ENCODE results near the gene PKHD1. TPM values are rescaled to one million over a fixed set of nuclear protein-coding genes. Genes with fewer than 3 reads are reported as not detected.
"Not testable (repeated sequence)": the region's sequence is repeated elsewhere in the genome, so short reads cannot be mapped to it uniquely, and the experiment has no call there.

The PKHD1 gene
- polyA plus RNA-seq, 2 donors, result under 0.01 to 0.01 TPM

DNA sequence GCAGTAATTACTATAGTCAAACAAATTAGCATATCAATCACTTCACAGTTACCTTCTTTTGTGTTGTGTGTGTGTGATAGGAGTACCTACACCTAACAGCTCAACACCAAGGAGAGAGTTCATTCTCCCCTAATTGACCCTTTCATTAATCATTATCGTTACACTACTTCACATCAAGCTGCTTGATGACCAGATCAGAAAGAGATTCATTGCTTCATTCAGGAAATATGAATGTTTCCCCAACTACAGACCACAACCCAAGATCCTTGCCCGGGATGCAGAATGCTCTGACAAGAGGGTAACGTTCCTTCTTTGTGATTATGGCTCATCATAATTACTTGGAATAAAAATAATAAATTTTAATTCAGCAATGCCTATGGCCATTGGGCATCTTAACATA lies 132.7 kb downstream of the PKHD1 start:
- Histone ChIP-seq H3K4me3 (ENCODE audit: low read depth in 1 of 2, low read length in 2 of 2) (no peak overlapping the region), H3K27me3 (ENCODE audit: control insufficient read depth in 1 of 2, insufficient read depth in 2 of 2, low read length in 2 of 2) (no peaks in the 10 kb centered on the region), H3K9me3 (ENCODE audit: control insufficient read depth in 2 of 2, insufficient read depth in 1 of 2, low read depth in 1 of 2, low read length in 1 of 2) (no peaks in the 10 kb centered on the region), H3K27ac (ENCODE audit: low read depth in 2 of 2, low read length in 1 of 2) (no peak overlapping the region), H3K4me1 (ENCODE audit: control insufficient read depth in 2 of 2, insufficient read depth in 2 of 2, low read length in 1 of 2) (no peaks in the 10 kb centered on the region), H3K36me3 (ENCODE audit: control insufficient read depth in 2 of 2, insufficient read depth in 2 of 2, low read length in 1 of 2) (no peaks in the 10 kb centered on the region)
- WGBS, 2 donors, result 65 to 75% methylated on average over 3 of the region's 3 CpGs

DNA sequence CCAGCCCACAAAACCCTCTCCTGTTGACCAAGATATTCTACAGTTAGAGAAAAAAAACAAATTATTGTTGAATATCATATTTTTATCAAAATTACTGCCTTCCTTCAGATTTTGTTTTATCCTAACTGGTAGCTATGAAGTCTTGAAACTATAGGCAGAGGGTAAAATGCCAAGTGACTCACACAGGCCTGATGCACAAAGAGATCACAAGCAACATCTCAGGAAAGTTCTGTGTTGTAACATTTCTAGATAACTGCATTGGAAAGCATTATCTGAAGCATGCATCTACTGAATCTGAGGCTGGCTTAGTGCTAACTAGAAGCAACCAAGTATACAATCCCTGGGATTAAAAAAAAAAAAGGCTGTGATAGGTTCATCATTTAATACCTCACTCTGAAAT lies 134.2 kb downstream of the PKHD1 start:
- no peaks in the 10 kb centered on the region for H3K4me1 ChIP-seq (ENCODE audit: control insufficient read depth in 2 of 2, insufficient read depth in 2 of 2, low read length in 1 of 2)

DNA sequence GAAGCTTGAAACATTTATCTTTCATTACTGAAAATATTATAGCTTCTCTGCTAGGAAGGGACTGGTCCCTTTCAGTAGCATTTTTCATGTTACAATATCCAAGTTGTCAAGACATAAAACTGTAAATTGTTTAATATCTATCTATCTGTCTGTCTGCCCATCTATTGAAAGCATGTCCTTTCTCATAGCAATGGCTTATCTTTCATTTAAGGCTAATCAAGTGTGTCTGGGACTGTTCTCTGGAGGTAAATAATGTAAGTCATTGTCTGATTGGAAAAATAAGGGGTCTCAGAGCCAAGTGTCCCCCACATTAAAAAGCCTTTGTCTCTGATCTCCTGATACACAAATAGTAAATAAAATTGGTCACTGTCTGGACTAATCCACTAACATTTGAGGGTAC lies 135.5 kb downstream of the PKHD1 start:
- H3K27me3 ChIP-seq (ENCODE audit: control insufficient read depth in 1 of 2, insufficient read depth in 2 of 2, low read length in 2 of 2), result no peaks in the 10 kb centered on the region
- H3K4me1 ChIP-seq (ENCODE audit: control insufficient read depth in 2 of 2, insufficient read depth in 2 of 2, low read length in 1 of 2), result no peaks in the 10 kb centered on the region
- no peaks in the 10 kb centered on the region for H3K9me3 ChIP-seq (ENCODE audit: control insufficient read depth in 2 of 2, insufficient read depth in 1 of 2, low read depth in 1 of 2, low read length in 1 of 2)
- no peak overlapping the region for H3K4me3 ChIP-seq (ENCODE audit: low read depth in 1 of 2, low read length in 2 of 2)
- H3K27ac ChIP-seq (ENCODE audit: low read depth in 2 of 2, low read length in 1 of 2), result no peak overlapping the region
- no peaks in the 10 kb centered on the region for H3K36me3 ChIP-seq (ENCODE audit: control insufficient read depth in 2 of 2, insufficient read depth in 2 of 2, low read length in 1 of 2)

More for the DNA sequence above, 134.2 kb downstream of the PKHD1 start:
- H3K36me3 ChIP-seq (ENCODE audit: control insufficient read depth in 2 of 2, insufficient read depth in 2 of 2, low read length in 1 of 2), result no peaks in the 10 kb centered on the region
- no peak overlapping the region for H3K27ac ChIP-seq (ENCODE audit: low read depth in 2 of 2, low read length in 1 of 2)
- H3K9me3 ChIP-seq (ENCODE audit: control insufficient read depth in 2 of 2, insufficient read depth in 1 of 2, low read depth in 1 of 2, low read length in 1 of 2), result no peaks in the 10 kb centered on the region
- no peak overlapping the region for H3K4me3 ChIP-seq (ENCODE audit: low read depth in 1 of 2, low read length in 2 of 2)
- no peaks in the 10 kb centered on the region for H3K27me3 ChIP-seq (ENCODE audit: control insufficient read depth in 1 of 2, insufficient read depth in 2 of 2, low read length in 2 of 2)

DNA sequence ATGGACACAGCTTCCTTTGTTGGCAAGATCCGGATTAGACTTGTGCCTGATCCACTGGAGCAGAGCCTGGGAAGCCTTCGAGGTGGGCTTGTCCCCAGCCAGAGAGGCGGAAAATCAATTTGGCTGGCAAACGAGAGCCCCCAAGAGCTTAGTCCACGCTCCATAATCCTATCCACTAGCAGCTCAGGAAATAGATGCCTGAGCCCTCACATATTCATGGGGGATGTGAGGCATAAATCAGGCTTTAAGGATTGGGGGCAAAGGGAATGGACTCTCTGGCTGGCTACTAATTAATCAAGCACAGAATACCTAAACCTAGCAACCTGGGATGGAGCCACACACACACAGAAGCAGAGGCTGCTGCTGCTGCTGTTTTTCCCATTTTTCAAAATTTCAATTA lies 137.9 kb downstream of the PKHD1 start:
- no peaks in the 10 kb centered on the region for H3K27me3 ChIP-seq (ENCODE audit: control insufficient read depth in 1 of 2, insufficient read depth in 2 of 2, low read length in 2 of 2)
- no peak overlapping the region for H3K4me3 ChIP-seq (ENCODE audit: low read depth in 1 of 2, low read length in 2 of 2)
- H3K36me3 ChIP-seq (ENCODE audit: control insufficient read depth in 2 of 2, insufficient read depth in 2 of 2, low read length in 1 of 2), result no peaks in the 10 kb centered on the region
- WGBS, 2 donors, result 72 to 74% methylated on average over 5 of the region's 5 CpGs
- no peaks in the 10 kb centered on the region for H3K9me3 ChIP-seq (ENCODE audit: control insufficient read depth in 2 of 2, insufficient read depth in 1 of 2, low read depth in 1 of 2, low read length in 1 of 2)
- H3K27ac ChIP-seq (ENCODE audit: low read depth in 2 of 2, low read length in 1 of 2), result no peak overlapping the region
- no peaks in the 10 kb centered on the region for H3K4me1 ChIP-seq (ENCODE audit: control insufficient read depth in 2 of 2, insufficient read depth in 2 of 2, low read length in 1 of 2)

DNA sequence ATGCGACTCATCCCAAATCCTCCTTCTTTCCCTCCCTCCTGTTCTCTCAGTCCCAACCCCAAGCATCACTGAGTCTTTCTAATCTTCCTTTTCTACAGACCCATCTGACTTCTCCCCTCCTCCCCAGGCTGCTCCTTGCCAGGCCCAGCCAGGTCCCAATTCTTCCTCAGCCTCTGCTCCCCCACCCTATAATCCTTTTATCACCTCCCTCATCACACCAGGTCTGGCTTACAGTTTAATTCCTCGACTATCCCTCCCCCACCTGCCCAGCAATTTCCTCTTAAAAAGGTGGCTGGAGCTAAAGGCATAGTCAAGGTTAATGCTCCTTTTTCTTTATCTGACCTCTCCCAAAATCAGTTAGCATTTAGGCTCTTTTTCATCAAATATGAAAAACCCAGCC lies 147.7 kb downstream of the PKHD1 start:
- WGBS, 2 donors, result 55 to 56% methylated on average over 2 of the region's 2 CpGs
- H3K27me3 ChIP-seq (ENCODE audit: control insufficient read depth in 1 of 2, insufficient read depth in 2 of 2, low read length in 2 of 2); H3K36me3 ChIP-seq (ENCODE audit: control insufficient read depth in 2 of 2, insufficient read depth in 2 of 2, low read length in 1 of 2): not testable (repeated sequence)

DNA sequence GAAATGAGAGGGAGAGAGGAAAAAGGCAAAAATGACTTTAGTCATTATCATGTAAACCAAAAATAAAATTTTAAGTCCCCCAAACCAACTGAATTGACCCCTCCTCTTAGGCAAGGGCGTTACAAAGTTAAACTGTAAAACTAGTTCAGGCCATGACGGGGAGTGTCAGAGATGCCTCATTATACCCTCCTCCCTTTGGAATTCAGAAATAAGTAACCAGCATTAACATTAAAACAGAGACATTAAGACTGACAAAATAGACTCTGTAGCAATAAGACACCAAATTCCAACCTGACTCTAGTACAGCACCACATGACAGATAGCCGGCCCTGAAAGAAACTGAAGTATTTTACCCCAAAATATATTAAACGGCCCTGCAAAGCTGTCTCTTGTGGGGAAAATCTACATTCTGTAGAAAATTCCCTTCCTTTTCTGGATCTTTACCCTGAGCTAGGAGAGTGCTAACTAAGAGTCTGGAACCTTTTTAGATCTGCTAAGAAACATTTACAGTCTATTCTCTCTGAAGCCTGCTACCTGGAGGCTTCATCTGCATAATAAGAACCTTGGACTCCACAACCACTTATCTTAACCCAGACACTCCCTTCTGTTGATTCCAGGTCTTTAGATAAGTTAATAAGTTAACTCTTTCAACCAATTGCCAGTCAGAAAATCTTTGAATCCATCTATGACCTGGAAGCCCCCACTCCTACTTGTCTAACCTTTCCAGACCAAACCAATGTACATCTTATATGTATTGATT lies 150.7 kb downstream of the PKHD1 start:
- Histone ChIP-seq H3K27ac (ENCODE audit: low read depth in 2 of 2, low read length in 1 of 2) (no peak overlapping the region), H3K27me3 (ENCODE audit: control insufficient read depth in 1 of 2, insufficient read depth in 2 of 2, low read length in 2 of 2) (no peaks in the 10 kb centered on the region), H3K4me3 (ENCODE audit: low read depth in 1 of 2, low read length in 2 of 2) (no peak overlapping the region), H3K9me3 (ENCODE audit: control insufficient read depth in 2 of 2, insufficient read depth in 1 of 2, low read depth in 1 of 2, low read length in 1 of 2) (no peaks in the 10 kb centered on the region), H3K36me3 (ENCODE audit: control insufficient read depth in 2 of 2, insufficient read depth in 2 of 2, low read length in 1 of 2) (no peaks in the 10 kb centered on the region), H3K4me1 (ENCODE audit: control insufficient read depth in 2 of 2, insufficient read depth in 2 of 2, low read length in 1 of 2) (no peaks in the 10 kb centered on the region)
- WGBS, 2 donors, result 55 to 60% methylated on average over 4 of the region's 4 CpGs

More for the DNA sequence above, 147.7 kb downstream of the PKHD1 start:
- not testable (repeated sequence) for H3K9me3 ChIP-seq (ENCODE audit: control insufficient read depth in 2 of 2, insufficient read depth in 1 of 2, low read depth in 1 of 2, low read length in 1 of 2); H3K4me3 ChIP-seq (ENCODE audit: low read depth in 1 of 2, low read length in 2 of 2); H3K4me1 ChIP-seq (ENCODE audit: control insufficient read depth in 2 of 2, insufficient read depth in 2 of 2, low read length in 1 of 2); H3K27ac ChIP-seq (ENCODE audit: low read depth in 2 of 2, low read length in 1 of 2)

DNA sequence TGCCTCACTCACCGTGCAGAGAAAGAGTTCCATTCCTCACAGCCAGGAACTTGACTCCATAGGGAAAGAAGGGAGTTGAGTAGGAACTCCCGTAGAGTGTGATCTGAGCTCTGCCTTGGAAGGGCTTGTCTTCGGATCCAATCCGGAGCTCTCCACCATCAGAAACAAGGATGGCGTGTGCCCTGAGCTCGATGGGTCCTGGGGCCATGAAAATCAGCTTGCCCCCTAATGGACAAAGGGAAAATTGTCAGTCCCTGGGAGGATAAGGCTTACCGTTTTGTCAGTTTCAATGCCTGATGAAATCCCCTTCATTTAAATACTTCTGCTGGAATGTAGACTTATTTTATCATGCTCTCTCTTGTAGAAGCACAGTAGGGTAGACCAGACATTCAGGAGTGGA lies 153.3 kb downstream of the PKHD1 start:
- H3K4me1 ChIP-seq (ENCODE audit: control insufficient read depth in 2 of 2, insufficient read depth in 2 of 2, low read length in 1 of 2), result no peaks in the 10 kb centered on the region
- H3K9me3 ChIP-seq (ENCODE audit: control insufficient read depth in 2 of 2, insufficient read depth in 1 of 2, low read depth in 1 of 2, low read length in 1 of 2), result no peaks in the 10 kb centered on the region
- no peaks in the 10 kb centered on the region for H3K27me3 ChIP-seq (ENCODE audit: control insufficient read depth in 1 of 2, insufficient read depth in 2 of 2, low read length in 2 of 2)
- WGBS, 2 donors, result 71 to 72% methylated on average over 7 of the region's 7 CpGs
- H3K36me3 ChIP-seq (ENCODE audit: control insufficient read depth in 2 of 2, insufficient read depth in 2 of 2, low read length in 1 of 2), result no peaks in the 10 kb centered on the region
- no peak overlapping the region for H3K27ac ChIP-seq (ENCODE audit: low read depth in 2 of 2, low read length in 1 of 2)
- no peak overlapping the region for H3K4me3 ChIP-seq (ENCODE audit: low read depth in 1 of 2, low read length in 2 of 2)

DNA sequence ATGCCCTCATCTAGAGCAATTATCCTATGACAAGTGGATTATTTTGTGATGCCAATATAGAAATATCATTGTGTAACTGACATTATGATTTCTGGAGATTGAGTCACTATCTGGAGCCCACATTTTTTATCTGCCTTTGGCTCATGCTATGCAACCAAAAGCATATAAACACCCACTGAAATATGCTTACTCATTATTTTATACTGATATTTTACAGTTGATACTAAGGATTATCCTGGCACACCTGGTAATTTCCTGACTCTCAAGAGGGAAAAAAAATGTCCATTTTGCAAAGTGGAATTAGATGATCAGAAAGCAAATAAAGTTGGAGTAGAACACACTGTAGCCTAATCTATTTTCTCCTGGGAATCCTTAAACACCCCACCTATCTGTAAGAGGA lies 154.5 kb downstream of the PKHD1 start:
- Histone ChIP-seq H3K27ac (ENCODE audit: low read depth in 2 of 2, low read length in 1 of 2) (no peak overlapping the region), H3K4me3 (ENCODE audit: low read depth in 1 of 2, low read length in 2 of 2) (no peak overlapping the region), H3K9me3 (ENCODE audit: control insufficient read depth in 2 of 2, insufficient read depth in 1 of 2, low read depth in 1 of 2, low read length in 1 of 2) (no peaks in the 10 kb centered on the region), H3K27me3 (ENCODE audit: control insufficient read depth in 1 of 2, insufficient read depth in 2 of 2, low read length in 2 of 2) (no peaks in the 10 kb centered on the region), H3K4me1 (ENCODE audit: control insufficient read depth in 2 of 2, insufficient read depth in 2 of 2, low read length in 1 of 2) (no peaks in the 10 kb centered on the region), H3K36me3 (ENCODE audit: control insufficient read depth in 2 of 2, insufficient read depth in 2 of 2, low read length in 1 of 2) (no peaks in the 10 kb centered on the region)

DNA sequence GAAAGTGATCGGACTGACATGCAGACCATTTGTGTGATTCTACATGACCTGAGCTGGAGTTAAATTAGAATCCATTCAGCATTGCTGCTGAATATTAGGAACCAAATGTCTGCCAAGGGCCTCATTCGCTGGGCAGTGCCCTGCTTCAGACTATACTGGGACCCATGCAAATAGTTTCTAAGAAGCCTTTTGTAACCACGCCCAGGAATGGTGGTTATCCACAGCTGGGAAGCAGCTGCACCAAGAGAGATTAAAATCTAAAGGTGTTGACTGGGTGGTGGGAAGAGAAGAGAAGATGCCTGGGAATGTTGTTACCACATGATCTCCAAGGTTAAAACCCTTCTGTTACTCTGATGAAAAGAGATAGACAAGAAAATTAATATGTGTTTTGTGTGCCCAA lies 156.8 kb downstream of the PKHD1 start:
- Histone ChIP-seq H3K27me3 (ENCODE audit: control insufficient read depth in 1 of 2, insufficient read depth in 2 of 2, low read length in 2 of 2) (no peaks in the 10 kb centered on the region), H3K27ac (ENCODE audit: low read depth in 2 of 2, low read length in 1 of 2) (no peak overlapping the region), H3K4me3 (ENCODE audit: low read depth in 1 of 2, low read length in 2 of 2) (no peak overlapping the region), H3K36me3 (ENCODE audit: control insufficient read depth in 2 of 2, insufficient read depth in 2 of 2, low read length in 1 of 2) (no peaks in the 10 kb centered on the region), H3K4me1 (ENCODE audit: control insufficient read depth in 2 of 2, insufficient read depth in 2 of 2, low read length in 1 of 2) (no peaks in the 10 kb centered on the region), H3K9me3 (ENCODE audit: control insufficient read depth in 2 of 2, insufficient read depth in 1 of 2, low read depth in 1 of 2, low read length in 1 of 2) (no peaks in the 10 kb centered on the region)
- WGBS, 2 donors, result 77 to 87% methylated on average over 3 of the region's 3 CpGs

DNA sequence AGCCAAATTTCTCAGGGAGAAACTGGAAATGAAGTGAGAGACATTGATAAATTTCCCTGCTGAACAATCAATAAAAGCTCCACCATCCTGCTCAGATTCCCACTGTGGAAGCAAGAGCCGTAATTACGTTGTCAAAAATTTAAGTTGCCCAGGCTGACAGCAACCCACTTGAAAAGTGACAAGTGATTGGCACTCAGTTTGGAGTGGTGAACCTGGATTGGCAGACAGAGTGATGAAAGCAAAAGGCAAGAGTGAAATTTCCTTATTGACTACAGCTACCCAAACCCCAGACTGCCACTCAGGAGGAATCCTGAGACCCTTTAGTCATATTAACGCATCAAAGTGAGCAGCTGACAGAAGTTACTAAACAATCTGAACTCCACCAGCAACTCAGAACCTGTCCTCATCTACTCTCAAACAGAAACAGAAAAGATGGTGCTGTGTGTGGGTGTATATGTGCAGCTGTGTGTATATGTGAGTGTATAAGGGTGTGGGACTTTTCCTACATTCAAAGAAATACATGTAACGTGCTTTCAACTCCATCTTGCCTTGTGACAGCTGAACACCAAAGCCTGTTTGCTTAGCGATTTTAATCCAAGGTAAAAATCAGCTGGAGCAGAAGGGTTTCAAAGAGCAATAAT lies 157.4 kb downstream of the PKHD1 start:
- H3K9me3 ChIP-seq (ENCODE audit: control insufficient read depth in 2 of 2, insufficient read depth in 1 of 2, low read depth in 1 of 2, low read length in 1 of 2), result no peaks in the 10 kb centered on the region
- WGBS, 2 donors, result 79 to 80% methylated on average over 5 of the region's 5 CpGs

More for the DNA sequence above, 157.4 kb downstream of the PKHD1 start:
- Histone ChIP-seq H3K4me1 (ENCODE audit: control insufficient read depth in 2 of 2, insufficient read depth in 2 of 2, low read length in 1 of 2) (no peaks in the 10 kb centered on the region), H3K27me3 (ENCODE audit: control insufficient read depth in 1 of 2, insufficient read depth in 2 of 2, low read length in 2 of 2) (no peaks in the 10 kb centered on the region), H3K27ac (ENCODE audit: low read depth in 2 of 2, low read length in 1 of 2) (no peak overlapping the region), H3K36me3 (ENCODE audit: control insufficient read depth in 2 of 2, insufficient read depth in 2 of 2, low read length in 1 of 2) (no peaks in the 10 kb centered on the region), H3K4me3 (ENCODE audit: low read depth in 1 of 2, low read length in 2 of 2) (no peak overlapping the region)
